SK-N-SH treated with all-trans-retinoic acid at 6 μM for 48 hours (cell line): ENCODE measurements around the gene WDR5B.

Experiments used
- ATAC-seq: fragments of 200-7000 bp; cut with Tn5 transposase; 3 replicates; pipeline ENCODE4 v1.9.1; 2020; ENCODE audit warnings: mild to moderate bottlenecking, moderate library complexity
- BACH2 ChIP-seq: fragments of 250-450 bp; sonication (Bioruptor Pico); IDR thresholded peaks from 2 replicates; pipeline ENCODE4 v1.9.0; 2021; ENCODE audit warnings: mild to moderate bottlenecking, borderline replicate concordance
- GLIS3 ChIP-seq: fragments of 250-450 bp; sonication (Bioruptor Pico); IDR thresholded peaks from 2 replicates; pipeline ENCODE4 v1.5.0; 2020; ENCODE audit warnings: mild to moderate bottlenecking, moderate library complexity
- OSR1 ChIP-seq: fragments of 250-450 bp; sonication (Bioruptor Pico); IDR thresholded peaks from 2 replicates; pipeline ENCODE4 v1.8.0; 2022; ENCODE audit warnings: moderate library complexity, mild to moderate bottlenecking, inconsistent platforms
- PPARA ChIP-seq: fragments of 250-450 bp; sonication (Bioruptor Pico); IDR thresholded peaks from 2 replicates; pipeline ENCODE4 v1.5.0; 2020; ENCODE audit warnings: mild to moderate bottlenecking, borderline replicate concordance
- RARB ChIP-seq: fragments of 250-450 bp; sonication (Bioruptor Pico); IDR thresholded peaks from 2 replicates; pipeline ENCODE4 v1.8.0; 2021; ENCODE audit warnings: mild to moderate bottlenecking, moderate library complexity
- TCF4 ChIP-seq: fragments of 250-450 bp; sonication (Bioruptor Pico); IDR thresholded peaks from 2 replicates; pipeline ENCODE4 v1.8.0; 2021; ENCODE audit warnings: mild to moderate bottlenecking, moderate library complexity, borderline replicate concordance
- TOX ChIP-seq: fragments of 250-450 bp; sonication (Bioruptor Pico); IDR thresholded peaks from 2 replicates; pipeline ENCODE4 v1.8.0; 2021; ENCODE audit warnings: mild to moderate bottlenecking, moderate library complexity, borderline replicate concordance
- ZC3H10 ChIP-seq: fragments of 250-450 bp; sonication (Bioruptor Pico); IDR thresholded peaks from 2 replicates; pipeline ENCODE4 v1.5.1; 2021; ENCODE audit warnings: mild to moderate bottlenecking, moderate library complexity
- ZFP3 ChIP-seq: fragments of 250-450 bp; sonication (Bioruptor Pico); IDR thresholded peaks from 2 replicates; pipeline ENCODE4 v1.5.0; 2020; ENCODE audit warnings: mild to moderate bottlenecking, moderate library complexity
- ZFP30 ChIP-seq: fragments of 450-650 bp; formaldehyde crosslinking; IDR thresholded peaks from 2 replicates; pipeline ENCODE4 v1.5.0; 2022; ENCODE audit warnings: mild to moderate bottlenecking, moderate library complexity
- ZNF565 ChIP-seq: fragments of 450-650 bp; formaldehyde crosslinking; conservative IDR thresholded peaks from 2 replicates; pipeline ENCODE4 v1.5.0; 2020; ENCODE audit warnings: low read depth, mild to moderate bottlenecking, moderate library complexity
- ZNF70 ChIP-seq: fragments of 450-650 bp; formaldehyde crosslinking; IDR thresholded peaks from 2 replicates; pipeline ENCODE4 v1.5.0; 2020; ENCODE audit warnings: mild to moderate bottlenecking, moderate library complexity
- ZNF8 ChIP-seq: fragments of 450-650 bp; formaldehyde crosslinking; IDR thresholded peaks from 2 replicates; pipeline ENCODE4 v1.5.0; 2020; ENCODE audit warnings: mild to moderate bottlenecking, moderate library complexity
- TF ChIP-seq, protein P1 (sequence below): fragments of 250-450 bp; sonication (Bioruptor Pico); IDR thresholded peaks from 2 replicates; pipeline ENCODE4 v1.8.0; 2020; ENCODE audit warnings: mild to moderate bottlenecking, moderate library complexity, borderline replicate concordance
- TF ChIP-seq, protein P2 (sequence below): fragments of 250-450 bp; sonication (Bioruptor Pico); IDR thresholded peaks from 2 replicates; pipeline ENCODE4 v1.5.0; 2020; ENCODE audit warnings: mild to moderate bottlenecking, moderate library complexity
- TF ChIP-seq, protein P3 (sequence below): fragments of 250-450 bp; sonication (Bioruptor Pico); IDR thresholded peaks from 2 replicates; pipeline ENCODE4 v1.5.1; 2021; ENCODE audit warnings: mild to moderate bottlenecking, moderate library complexity
- TF ChIP-seq, protein P4 (sequence below): fragments of 250-450 bp; sonication (Bioruptor Pico); IDR thresholded peaks from 2 replicates; pipeline ENCODE4 v1.8.0; 2021; ENCODE audit warnings: low read depth, mild to moderate bottlenecking, moderate library complexity, borderline replicate concordance
- TF ChIP-seq, protein P5 (sequence below): fragments of 250-450 bp; sonication (Bioruptor Pico); IDR thresholded peaks from 2 replicates; pipeline ENCODE4 v1.5.1; 2020; ENCODE audit warnings: low read depth, mild to moderate bottlenecking, moderate library complexity

The WDR5B gene

DNA sequence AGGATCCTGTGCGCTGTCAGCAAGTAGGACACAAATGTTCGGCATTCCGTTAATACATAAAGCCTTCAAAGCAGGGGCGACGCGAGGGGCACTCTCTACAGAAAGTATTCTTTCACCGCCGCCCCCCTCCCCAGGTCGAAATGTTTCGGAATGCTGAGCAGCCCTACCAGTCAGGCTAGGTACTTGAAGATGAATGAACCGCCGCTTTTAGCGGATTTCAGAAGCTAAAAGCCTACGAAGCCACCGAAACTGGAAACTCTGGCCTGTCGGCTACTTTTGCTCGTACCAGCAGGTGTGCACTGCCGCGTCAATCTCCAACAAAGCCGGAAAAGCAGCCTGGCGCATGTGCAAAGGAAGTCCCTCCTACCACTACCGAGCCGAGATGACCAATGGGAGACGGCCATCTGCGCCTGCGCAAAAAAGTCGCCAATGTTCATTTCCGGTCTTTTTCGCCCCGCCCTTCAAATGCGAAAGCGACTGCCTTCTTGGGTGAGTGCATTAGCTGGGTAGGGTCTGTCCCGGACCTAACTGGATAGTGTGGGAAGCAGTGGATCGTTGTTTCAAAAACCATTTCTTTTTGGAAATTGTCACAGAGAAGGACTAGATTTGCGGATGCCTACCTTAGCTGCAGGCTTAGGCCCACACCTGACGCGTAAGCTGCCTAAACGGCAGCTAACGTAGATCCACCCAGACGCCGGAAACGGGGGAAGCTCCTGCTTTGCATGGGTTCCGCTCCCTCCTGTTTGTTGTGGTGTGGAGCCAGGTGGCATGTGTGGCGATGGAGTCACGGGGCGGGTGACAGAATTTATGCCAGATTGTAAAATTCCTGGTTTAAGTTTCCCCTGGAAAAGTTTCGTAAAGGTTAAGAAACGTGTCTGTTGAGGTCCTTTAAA lies at the start of gene WDR5B:
WDR5B (minus strand) TSS at position 301 of the 893 bp plus-strand sequence. CDS start 534 bp downstream, outside the sequence.
- TF ChIP-seq ZNF70 (CRISPR knock-in tag) (no peak), RARB (0 out of 2 replicates have a peak, but pooled peaks have one; percentile 29), ZFP3 (CRISPR knock-in tag) (no peak), ZFP30 (CRISPR knock-in tag) (no peak), ZNF8 (CRISPR knock-in tag) (peak; percentile 5; the same call in 1 of the 2 replicates)
- TF ChIP-seq, protein P1, sequence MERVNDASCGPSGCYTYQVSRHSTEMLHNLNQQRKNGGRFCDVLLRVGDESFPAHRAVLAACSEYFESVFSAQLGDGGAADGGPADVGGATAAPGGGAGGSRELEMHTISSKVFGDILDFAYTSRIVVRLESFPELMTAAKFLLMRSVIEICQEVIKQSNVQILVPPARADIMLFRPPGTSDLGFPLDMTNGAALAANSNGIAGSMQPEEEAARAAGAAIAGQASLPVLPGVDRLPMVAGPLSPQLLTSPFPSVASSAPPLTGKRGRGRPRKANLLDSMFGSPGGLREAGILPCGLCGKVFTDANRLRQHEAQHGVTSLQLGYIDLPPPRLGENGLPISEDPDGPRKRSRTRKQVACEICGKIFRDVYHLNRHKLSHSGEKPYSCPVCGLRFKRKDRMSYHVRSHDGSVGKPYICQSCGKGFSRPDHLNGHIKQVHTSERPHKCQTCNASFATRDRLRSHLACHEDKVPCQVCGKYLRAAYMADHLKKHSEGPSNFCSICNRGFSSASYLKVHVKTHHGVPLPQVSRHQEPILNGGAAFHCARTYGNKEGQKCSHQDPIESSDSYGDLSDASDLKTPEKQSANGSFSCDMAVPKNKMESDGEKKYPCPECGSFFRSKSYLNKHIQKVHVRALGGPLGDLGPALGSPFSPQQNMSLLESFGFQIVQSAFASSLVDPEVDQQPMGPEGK (CRISPR knock-in tag), result 0 out of 2 replicates have a peak, but pooled peaks have one; percentile 20
- ATAC-seq, result peak; percentile 90

DNA sequence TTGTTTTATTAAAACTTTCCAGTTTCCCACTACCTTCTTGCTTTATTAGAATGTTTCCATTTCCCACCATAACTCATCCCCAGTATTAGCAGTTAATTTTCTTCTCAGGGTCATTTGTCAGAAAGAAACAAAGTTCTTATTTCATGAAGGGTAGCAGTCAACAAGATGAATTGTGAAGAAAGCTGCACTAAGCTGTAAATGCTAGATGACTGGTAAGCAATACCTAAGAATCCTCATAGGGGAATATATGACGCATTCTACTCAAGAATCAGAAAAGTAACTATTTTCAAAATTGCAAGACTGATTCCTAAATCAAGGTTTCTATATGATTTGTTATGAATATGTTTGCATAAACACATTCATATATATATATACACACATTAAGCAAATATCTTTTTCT lies 48.8 kb upstream of the WDR5B start:
- TF ChIP-seq OSR1 (CRISPR knock-in tag) (no peak), ZNF8 (CRISPR knock-in tag) (no peak), ZNF70 (CRISPR knock-in tag) (no peak), TCF4 (CRISPR knock-in tag) (no peak), ZFP3 (CRISPR knock-in tag) (no peak), ZFP30 (CRISPR knock-in tag) (no peak), ZNF565 (CRISPR knock-in tag) (no peak), BACH2 (CRISPR knock-in tag) (no peak)
- TF ChIP-seq, protein P1 (CRISPR knock-in tag), result no peak
- TF ChIP-seq, protein P2, sequence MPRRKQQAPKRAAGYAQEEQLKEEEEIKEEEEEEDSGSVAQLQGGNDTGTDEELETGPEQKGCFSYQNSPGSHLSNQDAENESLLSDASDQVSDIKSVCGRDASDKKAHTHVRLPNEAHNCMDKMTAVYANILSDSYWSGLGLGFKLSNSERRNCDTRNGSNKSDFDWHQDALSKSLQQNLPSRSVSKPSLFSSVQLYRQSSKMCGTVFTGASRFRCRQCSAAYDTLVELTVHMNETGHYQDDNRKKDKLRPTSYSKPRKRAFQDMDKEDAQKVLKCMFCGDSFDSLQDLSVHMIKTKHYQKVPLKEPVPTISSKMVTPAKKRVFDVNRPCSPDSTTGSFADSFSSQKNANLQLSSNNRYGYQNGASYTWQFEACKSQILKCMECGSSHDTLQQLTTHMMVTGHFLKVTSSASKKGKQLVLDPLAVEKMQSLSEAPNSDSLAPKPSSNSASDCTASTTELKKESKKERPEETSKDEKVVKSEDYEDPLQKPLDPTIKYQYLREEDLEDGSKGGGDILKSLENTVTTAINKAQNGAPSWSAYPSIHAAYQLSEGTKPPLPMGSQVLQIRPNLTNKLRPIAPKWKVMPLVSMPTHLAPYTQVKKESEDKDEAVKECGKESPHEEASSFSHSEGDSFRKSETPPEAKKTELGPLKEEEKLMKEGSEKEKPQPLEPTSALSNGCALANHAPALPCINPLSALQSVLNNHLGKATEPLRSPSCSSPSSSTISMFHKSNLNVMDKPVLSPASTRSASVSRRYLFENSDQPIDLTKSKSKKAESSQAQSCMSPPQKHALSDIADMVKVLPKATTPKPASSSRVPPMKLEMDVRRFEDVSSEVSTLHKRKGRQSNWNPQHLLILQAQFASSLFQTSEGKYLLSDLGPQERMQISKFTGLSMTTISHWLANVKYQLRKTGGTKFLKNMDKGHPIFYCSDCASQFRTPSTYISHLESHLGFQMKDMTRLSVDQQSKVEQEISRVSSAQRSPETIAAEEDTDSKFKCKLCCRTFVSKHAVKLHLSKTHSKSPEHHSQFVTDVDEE, result no peak
- TF ChIP-seq, protein P3, sequence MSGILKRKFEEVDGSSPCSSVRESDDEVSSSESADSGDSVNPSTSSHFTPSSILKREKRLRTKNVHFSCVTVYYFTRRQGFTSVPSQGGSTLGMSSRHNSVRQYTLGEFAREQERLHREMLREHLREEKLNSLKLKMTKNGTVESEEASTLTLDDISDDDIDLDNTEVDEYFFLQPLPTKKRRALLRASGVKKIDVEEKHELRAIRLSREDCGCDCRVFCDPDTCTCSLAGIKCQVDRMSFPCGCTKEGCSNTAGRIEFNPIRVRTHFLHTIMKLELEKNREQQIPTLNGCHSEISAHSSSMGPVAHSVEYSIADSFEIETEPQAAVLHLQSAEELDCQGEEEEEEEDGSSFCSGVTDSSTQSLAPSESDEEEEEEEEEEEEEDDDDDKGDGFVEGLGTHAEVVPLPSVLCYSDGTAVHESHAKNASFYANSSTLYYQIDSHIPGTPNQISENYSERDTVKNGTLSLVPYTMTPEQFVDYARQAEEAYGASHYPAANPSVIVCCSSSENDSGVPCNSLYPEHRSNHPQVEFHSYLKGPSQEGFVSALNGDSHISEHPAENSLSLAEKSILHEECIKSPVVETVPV (CRISPR knock-in tag), result no peak
- TF ChIP-seq, protein P4, sequence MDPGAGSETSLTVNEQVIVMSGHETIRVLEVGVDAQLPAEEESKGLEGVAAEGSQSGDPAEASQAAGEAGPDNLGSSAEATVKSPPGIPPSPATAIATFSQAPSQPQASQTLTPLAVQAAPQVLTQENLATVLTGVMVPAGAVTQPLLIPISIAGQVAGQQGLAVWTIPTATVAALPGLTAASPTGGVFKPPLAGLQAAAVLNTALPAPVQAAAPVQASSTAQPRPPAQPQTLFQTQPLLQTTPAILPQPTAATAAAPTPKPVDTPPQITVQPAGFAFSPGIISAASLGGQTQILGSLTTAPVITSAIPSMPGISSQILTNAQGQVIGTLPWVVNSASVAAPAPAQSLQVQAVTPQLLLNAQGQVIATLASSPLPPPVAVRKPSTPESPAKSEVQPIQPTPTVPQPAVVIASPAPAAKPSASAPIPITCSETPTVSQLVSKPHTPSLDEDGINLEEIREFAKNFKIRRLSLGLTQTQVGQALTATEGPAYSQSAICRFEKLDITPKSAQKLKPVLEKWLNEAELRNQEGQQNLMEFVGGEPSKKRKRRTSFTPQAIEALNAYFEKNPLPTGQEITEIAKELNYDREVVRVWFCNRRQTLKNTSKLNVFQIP, result no peak

DNA sequence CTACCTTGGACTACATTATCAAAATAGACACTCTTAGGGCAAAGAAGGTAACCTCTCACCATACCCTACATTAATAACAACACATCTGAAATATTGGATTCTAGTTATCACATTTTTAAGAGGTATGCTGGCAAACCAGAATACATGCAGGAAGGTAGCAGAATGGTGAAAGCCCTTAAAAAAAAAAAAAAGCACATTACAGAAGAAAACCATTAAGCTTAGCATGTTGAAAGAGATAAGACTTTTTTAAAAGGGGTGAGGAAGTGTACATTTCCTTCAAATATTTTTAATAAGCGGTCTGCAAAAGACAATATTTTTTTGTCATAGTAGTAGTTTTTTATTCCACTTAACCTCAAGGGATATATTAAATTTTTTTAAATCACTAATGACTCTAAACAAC lies 46.5 kb upstream of the WDR5B start:
- ATAC-seq, result no peak
- TF ChIP-seq ZC3H10 (CRISPR knock-in tag) (no peak), TOX (CRISPR knock-in tag) (no peak), GLIS3 (no peak), ZNF70 (CRISPR knock-in tag) (no peak), ZNF8 (CRISPR knock-in tag) (no peak), PPARA (CRISPR knock-in tag) (no peak), RARB (no peak), TCF4 (CRISPR knock-in tag) (no peak)
- TF ChIP-seq, protein P2, result no peak
- TF ChIP-seq, protein P5, sequence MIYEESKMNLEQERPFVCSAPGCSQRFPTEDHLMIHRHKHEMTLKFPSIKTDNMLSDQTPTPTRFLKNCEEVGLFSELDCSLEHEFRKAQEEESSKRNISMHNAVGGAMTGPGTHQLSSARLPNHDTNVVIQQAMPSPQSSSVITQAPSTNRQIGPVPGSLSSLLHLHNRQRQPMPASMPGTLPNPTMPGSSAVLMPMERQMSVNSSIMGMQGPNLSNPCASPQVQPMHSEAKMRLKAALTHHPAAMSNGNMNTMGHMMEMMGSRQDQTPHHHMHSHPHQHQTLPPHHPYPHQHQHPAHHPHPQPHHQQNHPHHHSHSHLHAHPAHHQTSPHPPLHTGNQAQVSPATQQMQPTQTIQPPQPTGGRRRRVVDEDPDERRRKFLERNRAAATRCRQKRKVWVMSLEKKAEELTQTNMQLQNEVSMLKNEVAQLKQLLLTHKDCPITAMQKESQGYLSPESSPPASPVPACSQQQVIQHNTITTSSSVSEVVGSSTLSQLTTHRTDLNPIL (CRISPR knock-in tag), result no peak
- TF ChIP-seq, protein P4, result no peak

More for the DNA sequence above, 48.8 kb upstream of the WDR5B start:
- no peak for ATAC-seq
